ENCODE results near the gene TRAFD1.
"Not testable (repeated sequence)": the region's sequence is repeated elsewhere in the genome, so short reads cannot be mapped to it uniquely, and the experiment has no call there.

Gene TRAFD1

DNA sequence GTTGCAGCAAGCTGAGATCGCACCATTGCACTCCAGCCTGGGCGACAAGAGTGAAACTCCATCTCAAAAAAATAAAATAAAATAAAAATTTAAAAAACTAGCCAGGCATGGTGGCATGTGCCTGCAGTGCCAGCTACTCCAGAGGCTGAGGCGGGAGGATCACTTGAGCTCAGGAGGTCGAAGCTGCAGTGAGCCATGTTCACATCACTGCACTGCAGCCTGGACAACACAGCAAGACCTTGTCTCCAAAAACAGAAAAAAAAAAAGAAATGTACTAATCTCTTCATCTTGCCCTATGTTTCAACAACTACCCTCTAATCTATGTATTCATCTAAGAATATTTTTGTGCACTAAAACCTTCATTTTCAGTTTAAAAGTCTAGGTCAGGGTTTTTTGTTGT, 23.2 kb upstream of the TRAFD1 start:
- Histone ChIP-seq H3K4me1 (ENCODE audit: insufficient read depth, low read length) (peaks cover 25% of the 10 kb centered on the region), H3K4me3 (ENCODE audit: low read depth in 1 of 2, low read length in 2 of 2) (no peak overlapping the region), H3K27ac (ENCODE audit: low read length) (no peak overlapping the region), H3K9me3 (ENCODE audit: insufficient read depth, low read length, severe bottlenecking) (no peaks in the 10 kb centered on the region), H4K20me1 (ENCODE audit: insufficient read depth, low read length) (peaks cover 76% of the 10 kb centered on the region), H3K4me2 (ENCODE audit: insufficient read depth, low read length) (no peak overlapping the region), H3K9ac (ENCODE audit: low read depth, low read length) (no peak overlapping the region), H3K36me3 (ENCODE audit: insufficient read depth, low read length) (peaks cover 62% of the 10 kb centered on the region), H3K27me3 (ENCODE audit: insufficient read depth, low read length, poor library complexity) (no peaks in the 10 kb centered on the region), H2AFZ (ENCODE audit: low read depth, low read length) (no peak overlapping the region), H3K79me2 (ENCODE audit: insufficient read depth, low read length) (peaks cover 98% of the 10 kb centered on the region)
- TF ChIP-seq, protein P1, sequence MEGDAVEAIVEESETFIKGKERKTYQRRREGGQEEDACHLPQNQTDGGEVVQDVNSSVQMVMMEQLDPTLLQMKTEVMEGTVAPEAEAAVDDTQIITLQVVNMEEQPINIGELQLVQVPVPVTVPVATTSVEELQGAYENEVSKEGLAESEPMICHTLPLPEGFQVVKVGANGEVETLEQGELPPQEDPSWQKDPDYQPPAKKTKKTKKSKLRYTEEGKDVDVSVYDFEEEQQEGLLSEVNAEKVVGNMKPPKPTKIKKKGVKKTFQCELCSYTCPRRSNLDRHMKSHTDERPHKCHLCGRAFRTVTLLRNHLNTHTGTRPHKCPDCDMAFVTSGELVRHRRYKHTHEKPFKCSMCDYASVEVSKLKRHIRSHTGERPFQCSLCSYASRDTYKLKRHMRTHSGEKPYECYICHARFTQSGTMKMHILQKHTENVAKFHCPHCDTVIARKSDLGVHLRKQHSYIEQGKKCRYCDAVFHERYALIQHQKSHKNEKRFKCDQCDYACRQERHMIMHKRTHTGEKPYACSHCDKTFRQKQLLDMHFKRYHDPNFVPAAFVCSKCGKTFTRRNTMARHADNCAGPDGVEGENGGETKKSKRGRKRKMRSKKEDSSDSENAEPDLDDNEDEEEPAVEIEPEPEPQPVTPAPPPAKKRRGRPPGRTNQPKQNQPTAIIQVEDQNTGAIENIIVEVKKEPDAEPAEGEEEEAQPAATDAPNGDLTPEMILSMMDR (IDR thresholded peaks at IDR 0.05; ENCODE audit: borderline replicate concordance, extremely low read depth, low read length, poor library complexity, severe bottlenecking) = no peak
- no peak for TF ChIP-seq EZH2 (IDR thresholded peaks at IDR 0.05; ENCODE audit: borderline replicate concordance, low read depth, low read length, severe bottlenecking)
- ATAC-seq (ENCODE audit: insufficient read depth, low read depth) (no peak), DNase-seq (no peak)

DNA sequence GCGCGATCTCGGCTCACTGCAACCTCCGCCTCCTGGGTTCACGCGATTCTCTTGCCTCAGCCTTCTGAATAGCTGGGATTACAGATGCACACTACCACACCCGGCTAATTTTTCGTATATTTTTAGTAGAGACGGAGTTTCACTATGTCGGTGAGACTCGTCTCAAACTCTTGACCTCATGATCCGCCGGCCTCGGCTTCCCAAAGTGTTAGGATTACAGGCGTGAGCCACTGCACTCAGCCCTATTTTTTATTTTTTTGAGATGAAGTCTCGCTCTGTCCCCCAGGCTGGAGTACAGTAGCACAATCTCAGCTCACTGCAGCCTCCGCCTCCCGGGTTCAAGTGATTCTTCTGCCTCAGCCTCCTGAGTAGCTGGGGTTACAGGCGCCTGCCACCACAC, 22.6 kb upstream of the TRAFD1 start:
- not testable (repeated sequence) for H3K4me2 ChIP-seq (ENCODE audit: insufficient read depth, low read length); H3K27me3 ChIP-seq (ENCODE audit: insufficient read depth, low read length, poor library complexity); ATAC-seq (ENCODE audit: insufficient read depth, low read depth); H3K9me3 ChIP-seq (ENCODE audit: insufficient read depth, low read length, severe bottlenecking); H3K27ac ChIP-seq (ENCODE audit: low read length); H3K9ac ChIP-seq (ENCODE audit: low read depth, low read length); H2AFZ ChIP-seq (ENCODE audit: low read depth, low read length); H3K4me3 ChIP-seq (ENCODE audit: low read depth in 1 of 2, low read length in 2 of 2); DNase-seq
- Histone ChIP-seq H3K36me3 (ENCODE audit: insufficient read depth, low read length) (peaks cover 58% of the 10 kb centered on the region), H3K79me2 (ENCODE audit: insufficient read depth, low read length) (peaks cover 98% of the 10 kb centered on the region), H3K4me1 (ENCODE audit: insufficient read depth, low read length) (peaks cover 31% of the 10 kb centered on the region), H4K20me1 (ENCODE audit: insufficient read depth, low read length) (peaks cover 78% of the 10 kb centered on the region)

GRCh38 chr12:112103758-112104503, 21.4 kb upstream of the TRAFD1 start:
- DNase-seq (no peak), ATAC-seq (ENCODE audit: insufficient read depth, low read depth) (no peak)
- Histone ChIP-seq H2AFZ (ENCODE audit: low read depth, low read length) (no peak overlapping the region), H3K4me1 (ENCODE audit: insufficient read depth, low read length) (peaks cover 32% of the 10 kb centered on the region), H3K4me2 (ENCODE audit: insufficient read depth, low read length) (peak overlapping the region; percentile 5; the same call in 1 of the 2 replicates), H3K27ac (ENCODE audit: low read length) (no peak overlapping the region), H3K4me3 (ENCODE audit: low read depth in 1 of 2, low read length in 2 of 2) (no peak overlapping the region), H4K20me1 (ENCODE audit: insufficient read depth, low read length) (peaks cover 72% of the 10 kb centered on the region), H3K9ac (ENCODE audit: low read depth, low read length) (0 out of 2 replicates have a peak overlapping the region, but pooled peaks have one; percentile 14), H3K9me3 (ENCODE audit: insufficient read depth, low read length, severe bottlenecking) (no peaks in the 10 kb centered on the region), H3K36me3 (ENCODE audit: insufficient read depth, low read length) (peaks cover 47% of the 10 kb centered on the region), H3K79me2 (ENCODE audit: insufficient read depth, low read length) (peaks cover 98% of the 10 kb centered on the region), H3K27me3 (ENCODE audit: insufficient read depth, low read length, poor library complexity) (no peaks in the 10 kb centered on the region)
- no peak for TF ChIP-seq EZH2 (IDR thresholded peaks at IDR 0.05; ENCODE audit: borderline replicate concordance, low read depth, low read length, severe bottlenecking)
- TF ChIP-seq, protein P1 (IDR thresholded peaks at IDR 0.05; ENCODE audit: borderline replicate concordance, extremely low read depth, low read length, poor library complexity, severe bottlenecking) = no peak

DNA sequence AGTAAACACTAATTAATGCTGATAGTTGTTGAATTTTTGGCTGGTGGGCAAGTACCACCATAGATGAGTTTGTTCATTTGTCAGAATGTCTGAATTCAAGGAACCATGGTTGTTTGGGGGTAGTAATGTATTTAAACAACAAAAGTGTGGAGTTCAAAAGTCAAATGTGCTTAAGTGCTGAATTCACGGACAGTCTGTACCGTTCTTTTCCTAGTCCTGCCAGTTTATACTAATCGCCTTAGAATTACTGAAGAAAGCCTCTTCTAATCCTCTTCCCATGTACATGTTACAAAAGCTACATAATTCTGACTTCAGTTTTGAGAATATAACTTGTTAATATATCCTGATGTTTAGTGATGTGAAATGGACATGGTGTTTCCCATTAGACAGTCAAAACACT, 19.5 kb upstream of the TRAFD1 start:
- no peaks in the 10 kb centered on the region for H3K27me3 ChIP-seq (ENCODE audit: insufficient read depth, low read length, poor library complexity)
- H4K20me1 ChIP-seq (ENCODE audit: insufficient read depth, low read length) = peaks cover 57% of the 10 kb centered on the region
- peak overlapping the region; percentile 70; the same call in 1 of the 2 replicates for H3K4me2 ChIP-seq (ENCODE audit: insufficient read depth, low read length)
- H3K9me3 ChIP-seq (ENCODE audit: insufficient read depth, low read length, severe bottlenecking) = no peaks in the 10 kb centered on the region
- H2AFZ ChIP-seq (ENCODE audit: low read depth, low read length) = no peak overlapping the region
- H3K36me3 ChIP-seq (ENCODE audit: insufficient read depth, low read length) = peaks cover 33% of the 10 kb centered on the region
- no peak overlapping the region for H3K9ac ChIP-seq (ENCODE audit: low read depth, low read length)
- H3K4me1 ChIP-seq (ENCODE audit: insufficient read depth, low read length) = peaks cover 39% of the 10 kb centered on the region
- no peak for TF ChIP-seq EZH2 (IDR thresholded peaks at IDR 0.05; ENCODE audit: borderline replicate concordance, low read depth, low read length, severe bottlenecking)
- TF ChIP-seq, protein P1 (IDR thresholded peaks at IDR 0.05; ENCODE audit: borderline replicate concordance, extremely low read depth, low read length, poor library complexity, severe bottlenecking) = no peak
- peaks cover 82% of the 10 kb centered on the region for H3K79me2 ChIP-seq (ENCODE audit: insufficient read depth, low read length)
- ATAC-seq (ENCODE audit: insufficient read depth, low read depth) (no peak), DNase-seq (no peak)
- H3K4me3 ChIP-seq (ENCODE audit: low read depth in 1 of 2, low read length in 2 of 2) = no peak overlapping the region
- H3K27ac ChIP-seq (ENCODE audit: low read length) = no peak overlapping the region

All from DND-41 (cell line).